Gastrocnemius medialis (tissue), 4 donors: ENCODE data around the gene FGF14. TPM values are rescaled to one million over a fixed set of nuclear protein-coding genes. Genes with fewer than 3 reads are reported as not detected.

Source experiments
- ATAC-seq, 2 donors: fragments of 150-250 bp; one replicate each; pipeline ENCODE4 v1.9.1; 2016
- DNase-seq, 2 donors: peaks; one replicate each; pipeline ENCODE4 v3.0.0-alpha.2; 2019
- H3K27ac ChIP-seq, 4 donors: fragments of 200-600 bp; sonication (generic); 1 replicate in 1 of 4; 2 replicates in 3 of 4; pipeline ENCODE4 v1.5.1; 2016 to 2018; ENCODE audit warnings: mild to moderate bottlenecking in 2 of 4, moderate library complexity in 1 of 4
- H3K27me3 ChIP-seq, 3 donors: fragments of 200-600 bp; sonication (generic) in 2 of 3; 1 replicate in 1 of 3; 2 replicates in 2 of 3; pipeline versions ENCODE4 v1.5.1 to v1.6.0; 2016 to 2019; ENCODE audit warnings: mild to moderate bottlenecking in 1 of 3, moderate library complexity in 1 of 3
- H3K36me3 ChIP-seq, 2 donors: fragments of 200-600 bp; sonication (generic) in 1 of 2; one replicate each; pipeline ENCODE4 v1.5.1; 2017 to 2018
- H3K4me1 ChIP-seq, 2 donors: fragments of 200-600 bp; sonication (generic) in 1 of 2; one replicate each; pipeline ENCODE4 v1.5.1; 2016 to 2017; ENCODE audit warnings: mild to moderate bottlenecking in 2 of 2
- H3K4me3 ChIP-seq, 4 donors: fragments of 200-600 bp; sonication (generic) in 3 of 4; 1 replicate in 1 of 4; 2 replicates in 3 of 4; pipeline ENCODE4 v1.5.1; 2016 to 2019; ENCODE audit warnings: mild to moderate bottlenecking in 2 of 4
- H3K9me3 ChIP-seq, 3 donors: fragments of 200-600 bp; sonication (generic) in 2 of 3; 1 replicate in 1 of 3; 2 replicates in 2 of 3; pipeline ENCODE4 v1.5.1; 2016 to 2019
- CTCF ChIP-seq, 5 experiments: fragments of 450-650 bp in 3 of 5; fragments of 200-600 bp in 2 of 5; sonication (generic) in 2 of 5; IDR thresholded peaks in 4 of 5; conservative IDR thresholded peaks in 1 of 5; 1 replicate in 4 of 5; 2 replicates in 1 of 5; pipeline ENCODE4 v1.5.1; 2016 to 2019; ENCODE audit warnings: antibody characterized with exemption in 5 of 5, mild to moderate bottlenecking in 3 of 5, moderate library complexity in 3 of 5
- POLR2A ChIP-seq, 2 donors: fragments of 450-650 bp; IDR thresholded peaks; one replicate each; pipeline ENCODE4 v1.6.1; 2017; ENCODE audit warnings: antibody characterized with exemption in 2 of 2, mild to moderate bottlenecking in 2 of 2, moderate library complexity in 2 of 2
- in situ Hi-C, 4 donors: fragments of 200-750 bp; cut with MboI; loops; one replicate each; pipeline versions ENCODE4 v1.15.0 to v1.8.0; 2017; ENCODE audit warnings: low sequenced_read_pairs in 4 of 4
- intact Hi-C: fragments of 100-400 bp; cut with DNase I; formaldehyde crosslinking; loops from one replicate; pipeline ENCODE4 v1.15.1; 2023; ENCODE audit warnings: low total_unique reads
- total RNA-seq, 4 donors: library from RNA; depleted of rRNA; stranded (reverse); fragments of >200 nt; gene quantifications; one replicate each; pipeline versions ENCODE4 v1.1.0 to v1.2.3, GENCODE V29; 2016

The FGF14 gene
- total RNA-seq, 4 donors from 2014 or later: 0.02 TPM; not detected in 3

- H3K27me3 ChIP-seq: no peaks in the 10 kb centered on the region
- no peak overlapping the region for H3K27ac ChIP-seq
- in situ Hi-C loops (no loop called here), intact Hi-C loops (no loop called here)
- DNase-seq: no peak
- H3K36me3 ChIP-seq: no peaks in the 10 kb centered on the region
- H3K9me3 ChIP-seq: no peaks in the 10 kb centered on the region
- H3K4me3 ChIP-seq: no peak overlapping the region
- no peaks in the 10 kb centered on the region for H3K4me1 ChIP-seq
- ATAC-seq: no peak
- no peak for TF ChIP-seq CTCF (IDR thresholded peaks at IDR 0.05 in 4 of 5, conservative IDR thresholded peaks at IDR 0.05 in 1 of 5)
Observed at GRCh38 chr13:101784313-101784712, 617.5 kb downstream of the FGF14 start.

DNA sequence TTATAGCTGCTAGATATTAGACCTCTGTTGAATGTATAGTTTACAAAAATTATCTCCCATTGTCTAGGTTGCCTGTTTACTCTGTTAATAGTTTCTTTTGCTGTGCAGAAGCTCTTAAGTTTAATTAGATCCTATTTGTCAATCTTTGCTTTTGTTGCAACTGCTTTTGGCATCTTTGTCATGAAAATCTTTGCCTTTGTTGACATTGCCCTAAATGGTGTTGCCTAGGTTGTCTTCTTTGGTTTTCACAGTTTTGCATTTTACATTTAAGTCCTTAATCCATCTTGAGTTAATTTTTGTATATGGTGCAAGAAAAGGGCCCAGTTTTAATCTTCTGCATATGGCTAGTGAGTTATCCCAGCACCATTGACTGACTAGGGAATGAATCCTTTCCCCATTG is 618.3 kb downstream of the FGF14 start:
- ATAC-seq (no peak), DNase-seq (no peak)
- H3K4me3 ChIP-seq: no peak overlapping the region
- intact Hi-C loops: no loop called here
- no peaks in the 10 kb centered on the region for H3K36me3 ChIP-seq
- in situ Hi-C loops: no loop called here
- no peaks in the 10 kb centered on the region for H3K27me3 ChIP-seq
- H3K9me3 ChIP-seq: no peaks in the 10 kb centered on the region
- no peaks in the 10 kb centered on the region for H3K4me1 ChIP-seq
- TF ChIP-seq CTCF (IDR thresholded peaks at IDR 0.05 in 4 of 5, conservative IDR thresholded peaks at IDR 0.05 in 1 of 5): no peak
- TF ChIP-seq POLR2A (IDR thresholded peaks at IDR 0.05): no peak
- H3K27ac ChIP-seq: no peak overlapping the region

- Histone ChIP-seq H3K4me3 (no peak overlapping the region), H3K9me3 (no peaks in the 10 kb centered on the region), H3K36me3 (no peaks in the 10 kb centered on the region), H3K27me3 (no peaks in the 10 kb centered on the region), H3K27ac (no peak overlapping the region), H3K4me1 (no peaks in the 10 kb centered on the region)
- in situ Hi-C loops (no loop called here), intact Hi-C loops (no loop called here)
- ATAC-seq (no peak), DNase-seq (no peak)
- TF ChIP-seq POLR2A (IDR thresholded peaks at IDR 0.05) (no peak), CTCF (IDR thresholded peaks at IDR 0.05 in 4 of 5, conservative IDR thresholded peaks at IDR 0.05 in 1 of 5) (no peak)
Observed at GRCh38 chr13:101780211-101780610, 621.6 kb downstream of the FGF14 start.

GRCh38 chr13:101779147-101779546 is 622.7 kb downstream of the FGF14 start:
- Histone ChIP-seq H3K27me3 (no peaks in the 10 kb centered on the region), H3K36me3 (no peaks in the 10 kb centered on the region), H3K27ac (no peak overlapping the region), H3K4me3 (no peak overlapping the region), H3K9me3 (no peaks in the 10 kb centered on the region), H3K4me1 (no peaks in the 10 kb centered on the region)
- in situ Hi-C loops (no loop called here), intact Hi-C loops (no loop called here)
- ATAC-seq (no peak), DNase-seq (no peak)
- TF ChIP-seq CTCF (IDR thresholded peaks at IDR 0.05 in 4 of 5, conservative IDR thresholded peaks at IDR 0.05 in 1 of 5) (no peak), POLR2A (IDR thresholded peaks at IDR 0.05) (no peak)

- DNase-seq: no peak
- in situ Hi-C loops: no loop called here
Observed at GRCh38 chr13:101775267-101775666, 626.6 kb downstream of the FGF14 start.

More at GRCh38 chr13:101775267-101775666, 626.6 kb downstream of the FGF14 start:
- H3K4me3 ChIP-seq: no peak overlapping the region
- intact Hi-C loops: no loop called here
- H3K27ac ChIP-seq: no peak overlapping the region
- no peaks in the 10 kb centered on the region for H3K9me3 ChIP-seq
- TF ChIP-seq CTCF (IDR thresholded peaks at IDR 0.05 in 4 of 5, conservative IDR thresholded peaks at IDR 0.05 in 1 of 5): no peak
- no peak for TF ChIP-seq POLR2A (IDR thresholded peaks at IDR 0.05)
- no peaks in the 10 kb centered on the region for H3K36me3 ChIP-seq
- H3K27me3 ChIP-seq: no peaks in the 10 kb centered on the region
- ATAC-seq: no peak
- no peaks in the 10 kb centered on the region for H3K4me1 ChIP-seq
